ENCODE measurements around the gene ZIC5. TPM values are rescaled to one million over a fixed set of nuclear protein-coding genes. Genes with fewer than 3 reads are reported as not detected.

The ZIC5 gene
- polyA plus RNA-seq, 1 donor from 2014 or later: 0.94 TPM

- Histone ChIP-seq H3K27me3 (ENCODE audit: insufficient read depth, low read depth, low read length) (no peaks in the 10 kb centered on the region), H3K36me3 (ENCODE audit: insufficient read depth, low read length) (no peaks in the 10 kb centered on the region), H3K9ac (ENCODE audit: low read length) (no peak overlapping the region), H3K4me2 (ENCODE audit: low read length) (no peak overlapping the region), H3F3A (ENCODE audit: insufficient read depth, low read length, poor library complexity, severe bottlenecking) (no peaks in the 10 kb centered on the region), H4K20me1 (ENCODE audit: insufficient read depth) (no peaks in the 10 kb centered on the region), H3K4me3 (ENCODE audit: low read length) (no peak overlapping the region), H2AFZ (ENCODE audit: low read depth, low read length) (no peak overlapping the region), H3K9me2 (ENCODE audit: insufficient read depth, low read length) (no peaks in the 10 kb centered on the region), H3K79me2 (replicated peaks; ENCODE audit: insufficient read depth, low read length) (no peaks in the 10 kb centered on the region), H3K27ac (ENCODE audit: low read length) (no peak overlapping the region), H3K9me3 (ENCODE audit: low read length) (no peaks in the 10 kb centered on the region)
- TF ChIP-seq POLR2AphosphoS5 (IDR thresholded peaks at IDR 0.05): no peak
- no peak for TF ChIP-seq REST (IDR thresholded peaks at IDR 0.05; ENCODE audit: borderline replicate concordance)
- TF ChIP-seq MXI1 (conservative IDR thresholded peaks at IDR 0.05; ENCODE audit: poor library complexity, severe bottlenecking): no peak
- no peak for TF ChIP-seq TAF1 (IDR thresholded peaks at IDR 0.05; ENCODE audit: low read depth)
- no peak for TF ChIP-seq CTCF (IDR thresholded peaks at IDR 0.05; ENCODE audit: poor library complexity, severe bottlenecking)
- TF ChIP-seq EP300 (conservative IDR thresholded peaks at IDR 0.05; ENCODE audit: poor library complexity, severe bottlenecking): no peak
- TF ChIP-seq RAD21 (conservative IDR thresholded peaks at IDR 0.05): no peak
- no peak for TF ChIP-seq EZH2 (IDR thresholded peaks at IDR 0.05; ENCODE audit: borderline replicate concordance, insufficient read depth, low read length, poor library complexity, severe bottlenecking)
- no peak for TF ChIP-seq SMC3 (conservative IDR thresholded peaks at IDR 0.05; ENCODE audit: poor library complexity)
Measured at GRCh38 chr13:99938635-99939034, 32.9 kb downstream of the ZIC5 start.

GRCh38 chr13:99935772-99936171 lies 35.8 kb downstream of the ZIC5 start:
- Histone ChIP-seq H3K9ac (ENCODE audit: low read length) (no peak overlapping the region), H3K9me2 (ENCODE audit: insufficient read depth, low read length) (no peaks in the 10 kb centered on the region), H3K4me3 (ENCODE audit: low read length) (no peak overlapping the region), H3K27ac (ENCODE audit: low read length) (no peak overlapping the region), H3F3A (ENCODE audit: insufficient read depth, low read length, poor library complexity, severe bottlenecking) (no peaks in the 10 kb centered on the region), H4K20me1 (ENCODE audit: insufficient read depth) (no peaks in the 10 kb centered on the region), H3K9me3 (ENCODE audit: low read length) (no peaks in the 10 kb centered on the region), H3K36me3 (ENCODE audit: insufficient read depth, low read length) (no peaks in the 10 kb centered on the region), H2AFZ (ENCODE audit: low read depth, low read length) (no peak overlapping the region), H3K27me3 (ENCODE audit: insufficient read depth, low read depth, low read length) (no peaks in the 10 kb centered on the region), H3K4me2 (ENCODE audit: low read length) (no peak overlapping the region), H3K79me2 (replicated peaks; ENCODE audit: insufficient read depth, low read length) (no peaks in the 10 kb centered on the region)
- TF ChIP-seq RAD21 (conservative IDR thresholded peaks at IDR 0.05) (no peak), REST (IDR thresholded peaks at IDR 0.05; ENCODE audit: borderline replicate concordance) (no peak), MXI1 (conservative IDR thresholded peaks at IDR 0.05; ENCODE audit: poor library complexity, severe bottlenecking) (no peak), SMC3 (conservative IDR thresholded peaks at IDR 0.05; ENCODE audit: poor library complexity) (no peak), POLR2AphosphoS5 (IDR thresholded peaks at IDR 0.05) (no peak), EP300 (conservative IDR thresholded peaks at IDR 0.05; ENCODE audit: poor library complexity, severe bottlenecking) (no peak), EZH2 (IDR thresholded peaks at IDR 0.05; ENCODE audit: borderline replicate concordance, insufficient read depth, low read length, poor library complexity, severe bottlenecking) (no peak), CTCF (IDR thresholded peaks at IDR 0.05; ENCODE audit: poor library complexity, severe bottlenecking) (no peak), TAF1 (IDR thresholded peaks at IDR 0.05; ENCODE audit: low read depth) (no peak)

All from neural cell (in vitro differentiated cells).